ENCODE results near the gene TEX52. TPM values are rescaled to one million over a fixed set of nuclear protein-coding genes. Genes with fewer than 3 reads are reported as not detected.

TEX52 gene
- total RNA-seq, 1 donor from 2014 or later = not detected

- H3K9me3 Mint-ChIP-seq = no peaks in the 10 kb centered on the region
- no peaks in the 10 kb centered on the region for H3K27me3 Mint-ChIP-seq
- H3K27ac Mint-ChIP-seq = no peak overlapping the region
- DNase-seq (ENCODE audit: extremely low spot score, unreplicated experiment) = no peak
- TF ChIP-seq, protein P1, sequence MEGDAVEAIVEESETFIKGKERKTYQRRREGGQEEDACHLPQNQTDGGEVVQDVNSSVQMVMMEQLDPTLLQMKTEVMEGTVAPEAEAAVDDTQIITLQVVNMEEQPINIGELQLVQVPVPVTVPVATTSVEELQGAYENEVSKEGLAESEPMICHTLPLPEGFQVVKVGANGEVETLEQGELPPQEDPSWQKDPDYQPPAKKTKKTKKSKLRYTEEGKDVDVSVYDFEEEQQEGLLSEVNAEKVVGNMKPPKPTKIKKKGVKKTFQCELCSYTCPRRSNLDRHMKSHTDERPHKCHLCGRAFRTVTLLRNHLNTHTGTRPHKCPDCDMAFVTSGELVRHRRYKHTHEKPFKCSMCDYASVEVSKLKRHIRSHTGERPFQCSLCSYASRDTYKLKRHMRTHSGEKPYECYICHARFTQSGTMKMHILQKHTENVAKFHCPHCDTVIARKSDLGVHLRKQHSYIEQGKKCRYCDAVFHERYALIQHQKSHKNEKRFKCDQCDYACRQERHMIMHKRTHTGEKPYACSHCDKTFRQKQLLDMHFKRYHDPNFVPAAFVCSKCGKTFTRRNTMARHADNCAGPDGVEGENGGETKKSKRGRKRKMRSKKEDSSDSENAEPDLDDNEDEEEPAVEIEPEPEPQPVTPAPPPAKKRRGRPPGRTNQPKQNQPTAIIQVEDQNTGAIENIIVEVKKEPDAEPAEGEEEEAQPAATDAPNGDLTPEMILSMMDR (conservative IDR thresholded peaks at IDR 0.05) = no peak
- peaks cover 62% of the 10 kb centered on the region for H3K36me3 Mint-ChIP-seq
- no peaks in the 10 kb centered on the region for H3K4me1 Mint-ChIP-seq (ENCODE audit: unreplicated experiment)
- no peak overlapping the region for H3K4me3 Mint-ChIP-seq
Measured at GRCh38 chr12:2826721-2827515, 29.9 kb downstream of the TEX52 start.

DNA sequence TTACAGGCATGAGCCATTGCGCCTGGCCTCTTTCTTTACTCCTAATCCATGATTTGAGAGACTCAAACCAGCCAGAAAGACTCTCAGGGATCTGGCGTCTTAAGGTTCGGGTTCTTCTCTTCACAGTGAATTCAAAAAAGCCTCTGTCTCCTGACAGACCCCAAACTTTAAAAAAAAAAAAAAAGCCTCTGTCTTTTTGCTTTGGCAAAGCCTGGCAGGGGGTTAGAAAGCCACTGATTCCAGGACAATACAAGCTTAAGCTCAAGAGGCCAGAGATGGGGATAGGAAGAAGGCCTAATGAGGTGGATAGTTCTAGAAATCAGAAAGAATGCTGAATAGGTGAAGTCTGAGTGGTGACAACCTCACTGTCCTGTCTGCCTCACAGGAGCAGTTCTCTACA lies 30.8 kb downstream of the TEX52 start:
- H3K4me1 Mint-ChIP-seq (ENCODE audit: unreplicated experiment) = no peaks in the 10 kb centered on the region
- H3K27me3 Mint-ChIP-seq = no peaks in the 10 kb centered on the region
- TF ChIP-seq, protein P1 (conservative IDR thresholded peaks at IDR 0.05) = no peak
- no peak overlapping the region for H3K4me3 Mint-ChIP-seq
- no peak overlapping the region for H3K27ac Mint-ChIP-seq
- H3K36me3 Mint-ChIP-seq = peaks cover 63% of the 10 kb centered on the region
- no peaks in the 10 kb centered on the region for H3K9me3 Mint-ChIP-seq
- no peak for DNase-seq (ENCODE audit: extremely low spot score, unreplicated experiment)

DNA sequence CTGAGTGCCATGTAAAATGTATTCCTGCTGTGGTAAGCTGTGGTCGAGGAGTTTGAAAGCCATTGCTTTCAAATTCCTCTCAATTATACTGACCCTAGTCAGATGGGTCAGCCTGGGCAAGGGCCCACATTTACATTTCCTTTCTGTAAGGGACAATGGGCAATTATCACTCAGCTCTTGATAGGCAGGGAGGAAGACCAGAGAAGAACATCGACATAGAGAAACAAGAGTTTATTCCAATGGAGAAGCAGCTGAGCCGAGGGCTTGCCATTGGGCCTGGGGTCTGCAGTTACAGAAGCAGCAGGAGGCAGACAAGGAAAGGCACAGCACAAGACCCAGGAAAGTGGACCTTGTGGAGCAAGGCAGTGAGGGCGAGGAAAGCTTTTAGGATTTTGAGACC lies 31.7 kb downstream of the TEX52 start:
- no peak overlapping the region for H3K4me3 Mint-ChIP-seq
- TF ChIP-seq, protein P1 (conservative IDR thresholded peaks at IDR 0.05) = no peak
- no peak for DNase-seq (ENCODE audit: extremely low spot score, unreplicated experiment)
- H3K27me3 Mint-ChIP-seq = no peaks in the 10 kb centered on the region
- H3K27ac Mint-ChIP-seq = no peak overlapping the region
- no peaks in the 10 kb centered on the region for H3K4me1 Mint-ChIP-seq (ENCODE audit: unreplicated experiment)
- peaks cover 60% of the 10 kb centered on the region for H3K36me3 Mint-ChIP-seq
- H3K9me3 Mint-ChIP-seq = no peaks in the 10 kb centered on the region

DNA sequence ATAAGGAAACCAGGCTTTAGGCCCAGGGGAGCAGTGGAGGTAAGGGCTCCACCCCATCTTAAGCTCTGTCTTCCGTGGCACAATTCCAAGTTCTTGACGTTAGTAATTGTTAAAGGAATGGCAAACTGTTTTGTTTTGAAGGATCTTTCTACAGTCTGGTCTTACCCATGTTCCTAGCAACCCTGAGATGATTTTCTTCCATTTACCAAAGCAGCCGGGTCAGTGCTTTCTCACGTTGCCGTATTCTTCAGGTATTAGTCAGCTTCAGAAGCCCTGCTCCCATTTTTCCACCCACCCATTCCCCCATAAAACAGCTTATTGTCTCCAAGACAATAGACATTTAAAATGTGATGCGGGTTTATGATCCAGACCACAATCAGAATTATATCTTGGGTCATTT lies 32.3 kb downstream of the TEX52 start:
- H3K4me1 Mint-ChIP-seq (ENCODE audit: unreplicated experiment) = no peaks in the 10 kb centered on the region
- no peaks in the 10 kb centered on the region for H3K27me3 Mint-ChIP-seq
- H3K4me3 Mint-ChIP-seq = no peak overlapping the region
- H3K9me3 Mint-ChIP-seq = no peaks in the 10 kb centered on the region
- TF ChIP-seq, protein P1 (conservative IDR thresholded peaks at IDR 0.05) = no peak
- peaks cover 64% of the 10 kb centered on the region for H3K36me3 Mint-ChIP-seq
- H3K27ac Mint-ChIP-seq = no peak overlapping the region
- no peak for DNase-seq (ENCODE audit: extremely low spot score, unreplicated experiment)

GRCh38 chr12:2823483-2823882 lies 33.4 kb downstream of the TEX52 start:
- no peaks in the 10 kb centered on the region for H3K4me1 Mint-ChIP-seq (ENCODE audit: unreplicated experiment)
- H3K27ac Mint-ChIP-seq = no peak overlapping the region
- H3K36me3 Mint-ChIP-seq = peaks cover 57% of the 10 kb centered on the region
- TF ChIP-seq, protein P1 (conservative IDR thresholded peaks at IDR 0.05) = no peak
- H3K27me3 Mint-ChIP-seq = no peaks in the 10 kb centered on the region
- no peaks in the 10 kb centered on the region for H3K9me3 Mint-ChIP-seq
- DNase-seq (ENCODE audit: extremely low spot score, unreplicated experiment) = no peak
- H3K4me3 Mint-ChIP-seq = no peak overlapping the region
